GM21576 (cell line): Measurements from ENCODE around the gene CLVS2.

Experiments used
- ATAC-seq: cut with Tn5 transposase; IDR thresholded peaks from one replicate; pipeline ENCODE4 v1.9.1; 2021; ENCODE audit warnings: mild to moderate bottlenecking, moderate library complexity; ENCODE audit not compliant: unreplicated experiment

The CLVS2 gene

GRCh38 chr6:123117145-123117908 is 121.3 kb downstream of the CLVS2 start:
- no peak for ATAC-seq

GRCh38 chr6:123118811-123119210 is 122.8 kb downstream of the CLVS2 start:
- no peak for ATAC-seq
